BE2C (cell line): ENCODE data around the gene RNF167.

ENCODE experiments used
- DNase-seq: peaks from one replicate; pipeline ENCODE4 v3.0.0-alpha.2; 2020
- H3K27me3 ChIP-seq: fragments of 250-450 bp; sonication (Bioruptor Pico); 2 replicates; pipeline ENCODE4 v1.5.1; 2020; ENCODE audit warnings: mild to moderate bottlenecking
- H3K36me3 ChIP-seq: fragments of 250-450 bp; sonication (Bioruptor Pico); 2 replicates; pipeline ENCODE4 v1.5.1; 2020; ENCODE audit warnings: mild to moderate bottlenecking
- H3K4me1 ChIP-seq: fragments of 250-450 bp; sonication (Bioruptor Pico); 2 replicates; pipeline ENCODE4 v1.5.1; 2020
- H3K4me3 ChIP-seq: 2 replicates; pipeline ENCODE4 v1.5.1; 2011; ENCODE audit warnings: low read depth, low read length
- H3K9me3 ChIP-seq: fragments of 250-450 bp; sonication (Bioruptor Pico); 2 replicates; pipeline ENCODE4 v1.5.1; 2020
- TF ChIP-seq, protein P1 (sequence below): IDR thresholded peaks from 2 replicates; pipeline ENCODE4 v1.5.1; 2012; ENCODE audit warnings: mild to moderate bottlenecking, low read depth, low read length

The RNF167 gene

DNA sequence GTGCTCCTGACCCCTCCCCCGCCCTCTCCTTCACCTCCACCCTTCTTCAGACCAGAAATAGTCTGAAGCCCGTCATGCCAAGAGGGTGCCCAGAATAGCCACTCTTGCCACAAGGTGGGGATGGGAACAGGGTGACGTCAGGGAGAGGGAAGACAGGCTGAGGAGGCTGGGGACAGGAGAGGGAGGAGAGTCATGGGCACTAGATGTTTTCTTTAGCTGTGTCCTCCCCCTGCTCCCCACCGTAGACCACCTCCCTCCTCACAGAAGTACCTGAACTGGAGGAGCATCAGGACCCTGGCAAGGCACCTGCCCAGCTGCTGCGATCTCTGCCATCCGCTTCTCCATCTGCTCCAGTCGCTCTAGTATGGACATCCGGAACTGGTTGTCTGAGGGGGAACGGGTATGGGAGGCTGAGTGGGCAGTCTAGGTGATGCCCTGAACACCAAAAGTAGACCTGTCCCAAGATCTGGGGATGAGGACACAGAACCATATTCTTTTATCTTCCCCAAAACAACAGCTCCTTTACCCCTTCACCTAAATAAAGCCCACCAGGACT is 34.1 kb downstream of the RNF167 start:
- Histone ChIP-seq H3K9me3 (no peaks in the 10 kb centered on the region), H3K27me3 (no peaks in the 10 kb centered on the region), H3K36me3 (no peaks in the 10 kb centered on the region), H3K4me1 (no peaks in the 10 kb centered on the region), H3K4me3 (no peak overlapping the region)
- no peak for DNase-seq
- TF ChIP-seq, protein P1, sequence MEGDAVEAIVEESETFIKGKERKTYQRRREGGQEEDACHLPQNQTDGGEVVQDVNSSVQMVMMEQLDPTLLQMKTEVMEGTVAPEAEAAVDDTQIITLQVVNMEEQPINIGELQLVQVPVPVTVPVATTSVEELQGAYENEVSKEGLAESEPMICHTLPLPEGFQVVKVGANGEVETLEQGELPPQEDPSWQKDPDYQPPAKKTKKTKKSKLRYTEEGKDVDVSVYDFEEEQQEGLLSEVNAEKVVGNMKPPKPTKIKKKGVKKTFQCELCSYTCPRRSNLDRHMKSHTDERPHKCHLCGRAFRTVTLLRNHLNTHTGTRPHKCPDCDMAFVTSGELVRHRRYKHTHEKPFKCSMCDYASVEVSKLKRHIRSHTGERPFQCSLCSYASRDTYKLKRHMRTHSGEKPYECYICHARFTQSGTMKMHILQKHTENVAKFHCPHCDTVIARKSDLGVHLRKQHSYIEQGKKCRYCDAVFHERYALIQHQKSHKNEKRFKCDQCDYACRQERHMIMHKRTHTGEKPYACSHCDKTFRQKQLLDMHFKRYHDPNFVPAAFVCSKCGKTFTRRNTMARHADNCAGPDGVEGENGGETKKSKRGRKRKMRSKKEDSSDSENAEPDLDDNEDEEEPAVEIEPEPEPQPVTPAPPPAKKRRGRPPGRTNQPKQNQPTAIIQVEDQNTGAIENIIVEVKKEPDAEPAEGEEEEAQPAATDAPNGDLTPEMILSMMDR: no peak

DNA sequence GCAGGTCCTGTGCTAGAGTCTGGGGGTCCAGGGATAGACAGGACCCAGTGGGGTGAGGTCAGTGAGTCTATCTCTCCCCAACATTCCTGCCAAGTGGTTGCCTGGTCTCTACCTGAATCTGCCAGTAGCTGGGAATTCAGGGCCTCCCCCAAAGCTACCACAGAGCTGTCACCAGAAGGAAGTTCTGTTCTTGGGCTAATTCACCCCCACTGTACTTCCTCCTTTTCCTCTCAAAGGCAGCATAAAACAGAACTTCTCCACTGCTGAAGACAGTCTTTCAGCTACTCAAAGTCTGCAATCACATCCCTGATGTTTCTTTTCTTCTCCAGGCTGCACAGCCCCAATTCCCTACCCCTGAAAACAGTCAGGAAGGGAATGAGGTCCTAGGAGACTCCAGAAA is 38.7 kb downstream of the RNF167 start:
- no peaks in the 10 kb centered on the region for H3K36me3 ChIP-seq
- H3K9me3 ChIP-seq: no peaks in the 10 kb centered on the region
- DNase-seq: no peak
- no peaks in the 10 kb centered on the region; the same call in 1 of the 2 replicates for H3K4me1 ChIP-seq
- TF ChIP-seq, protein P1: no peak
- no peak overlapping the region for H3K4me3 ChIP-seq
- no peaks in the 10 kb centered on the region for H3K27me3 ChIP-seq

DNA sequence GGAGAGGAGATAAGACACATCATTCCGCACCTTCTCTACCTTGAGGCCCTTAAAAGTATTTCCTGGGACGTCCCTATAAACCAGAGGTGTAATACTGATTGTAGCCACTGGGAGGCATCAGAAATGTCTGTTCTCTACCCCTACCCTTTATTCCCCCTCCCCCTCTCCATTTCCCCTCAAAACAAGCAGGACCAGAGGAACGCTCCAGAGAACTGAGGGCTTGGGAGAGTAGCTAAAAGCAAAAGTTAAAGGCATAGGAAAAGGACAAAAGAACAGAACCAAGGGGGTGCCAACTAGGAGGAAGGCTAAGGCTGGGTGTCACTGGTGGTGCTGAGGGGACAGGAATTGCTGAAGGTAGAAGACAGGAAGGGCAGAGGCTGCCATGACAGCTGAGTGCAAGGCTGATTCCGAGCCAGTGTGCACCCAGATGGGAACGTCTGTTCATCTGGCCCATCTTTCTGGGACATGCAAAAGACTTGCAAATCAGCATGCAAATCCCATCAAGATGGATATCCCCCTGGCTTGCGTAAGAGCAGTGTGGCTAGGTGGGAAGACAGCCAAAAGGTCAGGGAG is 40.7 kb downstream of the RNF167 start:
- Histone ChIP-seq H3K4me3 (no peak overlapping the region), H3K4me1 (no peaks in the 10 kb centered on the region; the same call in 1 of the 2 replicates), H3K36me3 (no peaks in the 10 kb centered on the region), H3K9me3 (no peaks in the 10 kb centered on the region), H3K27me3 (no peaks in the 10 kb centered on the region)
- peak; percentile 51 for DNase-seq
- TF ChIP-seq, protein P1: peak; percentile 65

DNA sequence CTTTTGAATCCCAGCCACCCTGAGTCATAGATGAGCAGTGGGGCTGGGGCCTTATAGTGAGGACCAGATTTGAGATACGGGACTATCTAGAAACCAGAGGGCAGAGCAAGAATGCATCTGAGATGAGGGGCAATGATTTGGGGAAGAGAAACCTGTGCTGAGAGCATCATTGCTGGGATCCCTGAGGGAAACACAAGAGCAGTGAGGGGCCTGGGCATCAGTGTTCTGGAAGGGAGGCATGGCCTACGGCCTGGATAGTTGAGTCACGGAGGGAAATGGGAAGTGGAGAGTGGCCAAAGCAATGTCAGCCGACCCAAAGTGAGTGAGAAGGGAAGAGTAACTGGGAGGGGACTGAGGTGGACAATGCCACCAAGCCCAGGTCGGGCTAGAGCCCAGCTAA is 42.2 kb downstream of the RNF167 start:
- DNase-seq: no peak
- Histone ChIP-seq H3K9me3 (no peaks in the 10 kb centered on the region), H3K4me3 (no peak overlapping the region), H3K27me3 (no peaks in the 10 kb centered on the region), H3K36me3 (no peaks in the 10 kb centered on the region), H3K4me1 (no peaks in the 10 kb centered on the region; the same call in 1 of the 2 replicates)
- TF ChIP-seq, protein P1: no peak

DNA sequence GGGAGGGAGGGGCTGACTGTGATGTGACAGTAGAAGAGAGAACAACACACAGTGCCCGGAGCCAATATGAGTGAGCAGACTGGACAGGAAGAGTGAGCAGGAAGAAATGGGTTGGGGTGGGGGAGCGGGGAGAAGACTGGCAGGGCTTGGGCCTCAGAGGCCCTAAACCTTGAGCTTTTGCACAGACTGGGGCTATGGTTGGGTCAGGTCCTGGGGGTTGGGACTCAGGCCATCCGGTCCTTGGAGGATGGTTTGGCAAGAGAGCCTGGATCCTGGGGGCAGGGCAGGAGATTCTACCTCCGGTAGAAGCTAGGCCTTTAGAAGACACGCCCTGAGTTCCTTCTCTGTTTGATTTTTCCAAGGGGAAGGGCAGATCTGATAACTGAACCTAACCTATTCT is 46.3 kb downstream of the RNF167 start:
- Histone ChIP-seq H3K4me3 (peak overlapping the region; percentile 66), H3K9me3 (no peaks in the 10 kb centered on the region), H3K27me3 (no peaks in the 10 kb centered on the region), H3K36me3 (no peaks in the 10 kb centered on the region), H3K4me1 (no peaks in the 10 kb centered on the region)
- no peak for DNase-seq
- TF ChIP-seq, protein P1: no peak

DNA sequence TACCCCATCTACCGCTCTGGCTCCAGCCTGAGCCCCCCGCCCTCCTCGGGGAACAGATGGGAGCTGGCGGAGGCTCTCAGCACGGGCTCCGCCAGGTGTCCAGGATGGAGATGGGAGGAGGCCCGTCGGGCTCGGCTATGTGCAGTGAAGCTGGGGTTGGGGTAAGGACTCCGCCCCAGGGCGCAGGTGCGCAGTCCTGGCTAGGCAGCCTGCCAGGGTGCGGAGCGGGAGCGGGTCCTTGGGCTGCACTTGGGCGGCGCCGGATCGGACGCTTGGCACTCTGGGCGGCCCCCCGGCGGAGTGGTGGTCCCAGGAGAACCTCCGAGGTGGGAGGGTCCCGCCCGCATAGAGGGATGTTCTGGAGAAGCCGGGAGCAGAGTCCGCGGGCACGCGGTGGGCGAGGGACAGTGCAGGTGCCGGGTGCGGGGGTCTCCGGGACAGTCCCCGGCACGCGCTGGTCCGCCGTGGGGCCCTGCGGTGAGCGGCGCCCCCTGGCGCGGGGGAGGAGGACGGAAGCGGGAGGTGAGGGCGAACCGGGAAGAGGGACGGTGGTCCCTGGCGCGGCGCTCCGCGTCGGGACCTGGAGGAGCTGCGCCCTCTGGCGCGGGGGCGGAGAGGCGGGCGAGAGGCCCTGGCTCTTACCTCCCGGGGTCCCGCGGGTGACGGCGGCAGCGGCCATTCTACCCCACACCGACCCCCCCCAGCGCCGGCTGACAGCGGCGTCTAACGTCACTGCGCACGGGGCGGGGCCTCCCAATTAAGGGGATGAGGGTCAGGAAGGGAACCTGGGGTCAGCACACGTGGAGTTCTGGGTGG is 47.1 kb downstream of the RNF167 start, which contains the start of gene CAMTA2:
CAMTA2 (minus strand) TSS at position 725 of the 816 bp plus-strand sequence. CDS start 1,453 bp downstream, outside the sequence.
- Histone ChIP-seq H3K4me3 (peak within 1 kb of the TSS; percentile 66), H3K4me1 (no peaks in the 10 kb centered on the region), H3K36me3 (no peaks in the 10 kb centered on the region), H3K9me3 (no peaks in the 10 kb centered on the region), H3K27me3 (no peaks in the 10 kb centered on the region)
- TF ChIP-seq, protein P1: peak; percentile 60
- DNase-seq: peak; percentile 82
